Neural crest cell (in vitro differentiated cells): Measurements from ENCODE around the gene PKIB. TPM values are rescaled to one million over a fixed set of nuclear protein-coding genes. Genes with fewer than 3 reads are reported as not detected.

Experiments
- DNase-seq: peaks from one replicate; pipeline ENCODE4 v3.0.0; 2021; ENCODE audit warnings: low read depth, mixed read lengths, low spot score
- H3K27ac Mint-ChIP-seq: one replicate; pipeline ENCODE4 v1.8.0; 2021; ENCODE audit warnings: mild to moderate bottlenecking, mixed read lengths; ENCODE audit not compliant: unreplicated experiment
- H3K27me3 Mint-ChIP-seq: 2 replicates; pipeline ENCODE4 v1.8.0; 2021; ENCODE audit warnings: low read depth, mild to moderate bottlenecking, mixed read lengths
- H3K36me3 Mint-ChIP-seq: 2 replicates; pipeline ENCODE4 v1.8.0; 2021; ENCODE audit warnings: low read depth, mild to moderate bottlenecking, mixed read lengths
- H3K4me1 Mint-ChIP-seq: 2 replicates; pipeline ENCODE4 v1.8.0; 2021; ENCODE audit warnings: mixed read lengths
- H3K4me3 Mint-ChIP-seq: one replicate; pipeline ENCODE4 v1.8.0; 2021; ENCODE audit warnings: mild to moderate bottlenecking, mixed read lengths
- H3K9me3 Mint-ChIP-seq: 2 replicates; pipeline ENCODE4 v1.8.0; 2021; ENCODE audit warnings: mixed read lengths
- total RNA-seq: library from RNA; stranded (reverse); gene quantifications from 2 replicates; pipeline ENCODE4 v1.2.1, GENCODE V29; 2021
- TF ChIP-seq, protein P1 (sequence below): fragments of 200-600 bp; sonication (generic); conservative IDR thresholded peaks from 2 replicates; pipeline ENCODE4 v1.5.0; 2021; ENCODE audit warnings: antibody characterized with exemption, mild to moderate bottlenecking

The PKIB gene
- total RNA-seq, 1 donor from 2014 or later, result 86.4 TPM

DNA sequence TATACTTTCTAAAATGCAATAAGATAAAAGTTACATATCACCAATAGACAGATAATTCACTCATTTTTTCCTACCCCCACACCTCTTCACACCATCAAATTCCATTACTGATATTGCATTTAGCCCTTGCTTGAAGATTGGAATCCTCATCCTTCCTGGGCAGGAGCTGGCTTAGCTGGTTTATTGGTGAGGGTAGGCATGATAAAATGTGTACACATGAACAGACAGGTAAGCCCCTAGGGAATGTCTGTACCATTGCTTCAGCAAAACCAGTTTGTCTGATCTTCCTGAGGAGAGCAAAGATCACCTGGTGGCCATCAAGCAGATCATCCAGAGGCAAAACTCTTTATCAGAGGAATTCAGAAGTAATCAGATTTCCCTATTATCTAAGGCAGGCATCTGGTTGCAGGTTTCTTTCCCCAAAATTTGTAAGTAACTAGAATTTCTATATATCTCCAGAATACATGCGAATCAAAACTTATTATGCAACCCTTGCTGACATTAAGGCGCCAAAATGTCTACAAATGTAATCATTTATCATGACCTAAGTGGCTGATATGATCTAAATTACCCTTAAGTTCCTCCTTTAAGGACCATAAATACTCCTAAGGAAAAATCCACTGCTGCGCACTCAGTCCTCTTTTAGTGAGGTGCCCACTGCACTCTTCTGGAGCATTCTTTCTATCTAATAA, 162.7 kb downstream of the PKIB start:
- TF ChIP-seq, protein P1, sequence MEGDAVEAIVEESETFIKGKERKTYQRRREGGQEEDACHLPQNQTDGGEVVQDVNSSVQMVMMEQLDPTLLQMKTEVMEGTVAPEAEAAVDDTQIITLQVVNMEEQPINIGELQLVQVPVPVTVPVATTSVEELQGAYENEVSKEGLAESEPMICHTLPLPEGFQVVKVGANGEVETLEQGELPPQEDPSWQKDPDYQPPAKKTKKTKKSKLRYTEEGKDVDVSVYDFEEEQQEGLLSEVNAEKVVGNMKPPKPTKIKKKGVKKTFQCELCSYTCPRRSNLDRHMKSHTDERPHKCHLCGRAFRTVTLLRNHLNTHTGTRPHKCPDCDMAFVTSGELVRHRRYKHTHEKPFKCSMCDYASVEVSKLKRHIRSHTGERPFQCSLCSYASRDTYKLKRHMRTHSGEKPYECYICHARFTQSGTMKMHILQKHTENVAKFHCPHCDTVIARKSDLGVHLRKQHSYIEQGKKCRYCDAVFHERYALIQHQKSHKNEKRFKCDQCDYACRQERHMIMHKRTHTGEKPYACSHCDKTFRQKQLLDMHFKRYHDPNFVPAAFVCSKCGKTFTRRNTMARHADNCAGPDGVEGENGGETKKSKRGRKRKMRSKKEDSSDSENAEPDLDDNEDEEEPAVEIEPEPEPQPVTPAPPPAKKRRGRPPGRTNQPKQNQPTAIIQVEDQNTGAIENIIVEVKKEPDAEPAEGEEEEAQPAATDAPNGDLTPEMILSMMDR, result peak; percentile 37
- DNase-seq, result no peak
- no peaks in the 10 kb centered on the region for H3K9me3 Mint-ChIP-seq
- no peaks in the 10 kb centered on the region for H3K27me3 Mint-ChIP-seq
- no peaks in the 10 kb centered on the region for H3K36me3 Mint-ChIP-seq
- H3K4me1 Mint-ChIP-seq, result peaks cover 5% of the 10 kb centered on the region
- H3K4me3 Mint-ChIP-seq, result no peak overlapping the region
- H3K27ac Mint-ChIP-seq, result no peak overlapping the region

Other genes starting within 250 kb of the PKIB start
- 31.8 and 34.0 TPM in 2 replicates for gene HSF2, start 210.8 kb upstream of the PKIB start, total RNA-seq
- gene SERINC1, start 138.6 kb upstream of the PKIB start, total RNA-seq, result 47.9 and 51.3 TPM in 2 replicates
- gene FABP7, start 169.3 kb downstream of the PKIB start, total RNA-seq, result 246 and 256 TPM in 2 replicates
- gene SMPDL3A, start 178.9 kb downstream of the PKIB start, total RNA-seq, result 3.3 and 3.6 TPM in 2 replicates